CD4-positive, alpha-beta memory T cell (primary cell): ENCODE results near the gene GLIS1. TPM values are rescaled to one million over a fixed set of nuclear protein-coding genes. Genes with fewer than 3 reads are reported as not detected.

ENCODE experiments used
- CTCF ChIA-PET: fragments of 350-600 bp; sonication (Branson Sonifier 250); formaldehyde crosslinking; loops from one replicate; lab custom pipeline; 2021; ENCODE audit warnings: inconsistent platforms; ENCODE audit not compliant: partially characterized antibody; lab: Charles Lee
- POLR2A ChIA-PET: fragments of 350-600 bp; sonication (Branson Sonifier 250); formaldehyde crosslinking; loops from one replicate; lab custom pipeline; 2021; ENCODE audit not compliant: partially characterized antibody; lab: Charles Lee
- DNase-seq, 5 donors: peaks; one replicate each; pipeline versions ENCODE4 v3.0.0 to v3.0.0-alpha.2; 2020 to 2022; ENCODE audit warnings: mixed read lengths in 1 of 5
- H3K27ac ChIP-seq: one replicate; pipeline ENCODE4 v1.7.0; 2013; ENCODE audit warnings: low read depth, low read length
- H3K27me3 ChIP-seq: 2 replicates; pipeline ENCODE4 v1.7.0; 2013; ENCODE audit warnings: mild to moderate bottlenecking, low read length, moderate library complexity; ENCODE audit not compliant: insufficient read depth
- H3K36me3 ChIP-seq: 2 replicates; pipeline ENCODE4 v1.7.0; 2013; ENCODE audit warnings: mild to moderate bottlenecking, low read length, moderate library complexity; ENCODE audit not compliant: insufficient read depth
- H3K4me1 ChIP-seq: 2 replicates; pipeline ENCODE4 v1.7.0; 2013; ENCODE audit warnings: mild to moderate bottlenecking, low read length, moderate library complexity; ENCODE audit not compliant: insufficient read depth
- H3K4me3 ChIP-seq, 2 donors: one replicate each; pipeline ENCODE4 v1.7.0; 2013; ENCODE audit warnings: low read length in 2 of 2, mild to moderate bottlenecking in 1 of 2
- H3K9me3 ChIP-seq, 2 donors: one replicate each; pipeline ENCODE4 v1.7.0; 2013; ENCODE audit warnings: low read length in 2 of 2, control low read depth in 1 of 2; ENCODE audit not compliant: control insufficient read depth in 1 of 2
- H3K27ac Mint-ChIP-seq, 7 donors: one replicate each; pipeline ENCODE4 v1.8.0; 2020 to 2021; ENCODE audit warnings: mixed read lengths in 7 of 7, mild to moderate bottlenecking in 6 of 7, inconsistent platforms in 3 of 7, moderate library complexity in 3 of 7
- H3K27me3 Mint-ChIP-seq, 2 donors: one replicate each; pipeline ENCODE4 v1.8.0; 2020 to 2021; ENCODE audit warnings: mixed read lengths in 2 of 2
- H3K36me3 Mint-ChIP-seq, 2 donors: one replicate each; pipeline ENCODE4 v1.8.0; 2020 to 2021; ENCODE audit warnings: mixed read lengths in 2 of 2, inconsistent platforms in 1 of 2, mild to moderate bottlenecking in 1 of 2
- H3K4me1 Mint-ChIP-seq, 4 donors: one replicate each; pipeline ENCODE4 v1.8.0; 2020 to 2021; ENCODE audit warnings: mixed read lengths in 4 of 4, mild to moderate bottlenecking in 1 of 4
- H3K4me3 Mint-ChIP-seq, 8 donors: one replicate each; pipeline ENCODE4 v1.8.0; 2020 to 2021; ENCODE audit warnings: mixed read lengths in 8 of 8, mild to moderate bottlenecking in 7 of 8, moderate library complexity in 6 of 8, inconsistent platforms in 3 of 8
- H3K9me3 Mint-ChIP-seq, 8 donors: one replicate each; pipeline ENCODE4 v1.8.0; 2020 to 2021; ENCODE audit warnings: mixed read lengths in 8 of 8, mild to moderate bottlenecking in 5 of 8, inconsistent platforms in 3 of 8, moderate library complexity in 1 of 8
- intact Hi-C: fragments of 100-400 bp; cut with micrococcal nuclease; formaldehyde crosslinking; loops from one replicate; pipeline ENCODE4 v1.15.1; 2023
- polyA plus RNA-seq, 2 donors: library from polyadenylated mRNA; unstranded; fragments of 300-500 nt; fragmentation: Illumina TruSeq; gene quantifications; one replicate each; pipeline ENCODE4 v1.2.3, GENCODE V29; 2021
- total RNA-seq, 2 experiments: library from RNA; stranded (reverse); gene quantifications; one replicate each; pipeline ENCODE4 v1.2.3, GENCODE V29; 2021

Gene GLIS1
- total and polyA plus RNA-seq, 4 experiments from 2014 or later = not detected

DNA sequence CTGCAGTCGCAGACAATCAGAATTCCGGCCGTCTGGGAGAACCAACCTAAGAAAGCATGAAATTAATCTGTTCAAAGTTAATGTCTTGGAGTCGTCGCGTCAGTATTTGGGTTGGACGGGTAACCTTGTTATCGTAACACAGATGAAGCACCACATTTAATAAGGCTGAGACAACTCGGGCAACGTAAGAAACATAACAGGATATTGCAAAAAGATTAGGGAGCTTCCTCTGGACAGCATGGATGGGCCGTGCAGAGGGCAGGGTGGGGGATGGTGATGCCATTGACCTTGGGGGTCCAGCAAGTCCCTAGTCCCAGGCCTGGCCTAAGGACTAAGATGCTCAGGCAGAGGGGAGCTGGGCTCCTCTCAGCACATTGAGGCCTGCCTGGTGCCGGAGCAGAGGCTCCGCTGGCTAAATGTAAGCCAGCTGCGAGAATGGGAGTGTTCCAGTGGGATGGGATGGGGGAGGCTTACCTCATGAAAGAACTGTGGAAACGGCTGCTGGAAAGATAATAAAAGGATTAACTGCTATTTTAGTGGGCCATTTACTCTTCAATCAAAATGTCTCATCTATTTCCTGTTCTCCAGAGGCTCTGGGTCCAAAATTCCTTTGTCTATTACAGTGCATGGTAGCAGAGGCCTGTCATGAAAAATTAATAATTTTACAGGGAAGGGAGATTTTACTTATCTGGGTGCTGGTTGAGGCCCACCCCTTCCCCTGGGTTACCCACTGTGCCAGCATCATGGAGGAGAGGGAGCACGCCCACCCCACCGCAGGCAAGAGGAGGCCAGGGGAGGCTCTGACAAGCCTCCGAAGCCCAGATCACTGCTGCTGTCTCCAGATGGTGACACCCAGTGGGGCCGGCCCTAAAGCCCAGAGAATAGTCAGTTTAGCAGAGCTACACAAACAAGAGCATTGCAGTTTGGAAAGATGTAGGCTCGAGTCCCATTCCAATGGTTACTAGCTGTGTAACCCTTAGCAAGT, 148.1 kb downstream of the GLIS1 start:
- Mint-ChIP-seq H3K27me3 (no peaks in the 10 kb centered on the region), H3K4me1 (peaks cover 0 to 4% (median 0%) of the 10 kb centered on the region in 4 donors), H3K27ac (no peak overlapping the region), H3K4me3 (no peak overlapping the region), H3K36me3 (no peaks in the 10 kb centered on the region), H3K9me3 (no peaks in the 10 kb centered on the region)
- H3K36me3 ChIP-seq = no peaks in the 10 kb centered on the region
- H3K4me3 ChIP-seq = no peak overlapping the region
- DNase-seq = no peak
- POLR2A ChIA-PET = no interaction called here
- H3K9me3 ChIP-seq = no peaks in the 10 kb centered on the region
- intact Hi-C loops = no loop called here
- CTCF ChIA-PET = no interaction called here
- no peaks in the 10 kb centered on the region for H3K27me3 ChIP-seq
- H3K4me1 ChIP-seq = no peaks in the 10 kb centered on the region
- H3K27ac ChIP-seq = no peak overlapping the region

DNA sequence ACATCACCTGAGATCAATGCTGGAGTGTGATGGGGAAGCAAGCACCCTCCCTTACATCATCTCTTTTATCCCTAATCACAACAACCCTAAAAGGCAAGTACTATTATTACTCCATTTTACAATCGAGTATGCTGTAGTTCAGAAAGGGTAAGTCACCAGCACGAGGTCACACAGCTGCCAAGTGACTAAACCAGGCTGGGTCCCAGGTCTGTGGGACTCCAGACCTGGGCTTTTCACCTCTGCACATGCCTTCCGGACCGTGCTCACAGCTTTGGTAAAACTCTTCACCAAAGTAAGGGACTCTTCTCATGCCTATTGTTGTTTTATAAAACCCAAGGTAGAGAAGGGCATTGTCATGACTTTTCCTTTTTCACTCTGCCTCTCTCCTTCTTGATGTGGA, 148.9 kb downstream of the GLIS1 start:
- CTCF ChIA-PET = no interaction called here
- DNase-seq = no peak
- Histone ChIP-seq H3K27ac (no peak overlapping the region), H3K27me3 (no peaks in the 10 kb centered on the region), H3K36me3 (no peaks in the 10 kb centered on the region), H3K4me3 (no peak overlapping the region), H3K9me3 (no peaks in the 10 kb centered on the region), H3K4me1 (peaks cover 6% of the 10 kb centered on the region)
- intact Hi-C loops = no loop called here
- H3K4me3 Mint-ChIP-seq = no peak overlapping the region
- no peaks in the 10 kb centered on the region for H3K27me3 Mint-ChIP-seq
- peaks cover 2 to 9% (median 4%) of the 10 kb centered on the region in 4 donors for H3K4me1 Mint-ChIP-seq
- POLR2A ChIA-PET = no interaction called here
- H3K36me3 Mint-ChIP-seq = no peaks in the 10 kb centered on the region
- peak overlapping the region in 1 of 7 donors; percentile 54 for H3K27ac Mint-ChIP-seq
- no peaks in the 10 kb centered on the region for H3K9me3 Mint-ChIP-seq

DNA sequence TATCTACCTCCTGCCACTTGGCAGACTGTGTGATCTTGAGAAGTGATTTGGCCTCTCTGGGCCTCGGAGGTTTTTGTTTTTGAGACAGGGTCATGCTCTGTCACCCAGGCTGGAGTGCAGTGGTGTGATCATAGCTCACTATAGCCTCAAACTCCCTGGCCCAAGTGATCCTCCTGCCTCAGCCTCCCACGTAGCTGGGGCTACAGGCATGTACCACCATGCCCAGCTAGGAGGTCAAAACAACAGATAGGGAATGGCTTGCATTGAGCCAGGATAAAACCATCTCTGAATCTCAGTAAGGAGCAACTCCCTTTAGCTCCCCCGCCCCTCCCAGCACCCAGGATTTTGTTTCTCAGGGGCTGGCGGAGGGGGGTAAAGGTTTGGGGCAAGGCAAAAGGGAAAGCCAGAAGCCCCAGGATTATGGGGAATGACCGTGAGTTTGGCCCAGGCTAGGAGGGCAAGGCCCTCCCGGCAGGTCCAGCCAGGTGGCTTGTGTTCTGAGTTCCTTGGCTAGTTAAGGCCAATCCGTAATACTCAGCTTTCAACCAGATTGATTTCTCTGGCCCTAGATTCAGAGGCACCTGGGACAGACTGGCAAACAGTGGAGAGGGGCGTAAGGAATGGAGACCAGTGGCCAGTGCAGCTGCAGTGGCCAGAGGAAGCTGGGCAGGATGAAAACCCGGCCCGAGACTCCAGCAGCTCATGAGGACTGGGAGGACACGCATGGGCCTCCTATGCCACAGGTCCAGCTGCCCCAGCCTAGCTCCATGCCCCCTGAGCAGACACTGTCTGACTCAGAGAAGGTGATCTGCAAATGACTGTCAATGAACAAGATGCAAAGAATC, 149.7 kb downstream of the GLIS1 start:
- intact Hi-C loops = no loop called here
- H3K27ac ChIP-seq = no peak overlapping the region
- H3K27me3 ChIP-seq = no peaks in the 10 kb centered on the region
- no peaks in the 10 kb centered on the region for H3K9me3 Mint-ChIP-seq
- no peaks in the 10 kb centered on the region for H3K9me3 ChIP-seq
- peaks cover 4 to 17% (median 11%) of the 10 kb centered on the region in 4 donors for H3K4me1 Mint-ChIP-seq
- H3K4me1 ChIP-seq = peaks cover 14% of the 10 kb centered on the region
- no peak overlapping the region for H3K4me3 ChIP-seq
- ChIA-PET POLR2A (no interaction called here), CTCF (no interaction called here)
- H3K36me3 Mint-ChIP-seq = no peaks in the 10 kb centered on the region
- no peaks in the 10 kb centered on the region for H3K36me3 ChIP-seq
- no peaks in the 10 kb centered on the region for H3K27me3 Mint-ChIP-seq
- no peak for DNase-seq
- H3K4me3 Mint-ChIP-seq = no peak overlapping the region
- H3K27ac Mint-ChIP-seq = no peak overlapping the region

DNA sequence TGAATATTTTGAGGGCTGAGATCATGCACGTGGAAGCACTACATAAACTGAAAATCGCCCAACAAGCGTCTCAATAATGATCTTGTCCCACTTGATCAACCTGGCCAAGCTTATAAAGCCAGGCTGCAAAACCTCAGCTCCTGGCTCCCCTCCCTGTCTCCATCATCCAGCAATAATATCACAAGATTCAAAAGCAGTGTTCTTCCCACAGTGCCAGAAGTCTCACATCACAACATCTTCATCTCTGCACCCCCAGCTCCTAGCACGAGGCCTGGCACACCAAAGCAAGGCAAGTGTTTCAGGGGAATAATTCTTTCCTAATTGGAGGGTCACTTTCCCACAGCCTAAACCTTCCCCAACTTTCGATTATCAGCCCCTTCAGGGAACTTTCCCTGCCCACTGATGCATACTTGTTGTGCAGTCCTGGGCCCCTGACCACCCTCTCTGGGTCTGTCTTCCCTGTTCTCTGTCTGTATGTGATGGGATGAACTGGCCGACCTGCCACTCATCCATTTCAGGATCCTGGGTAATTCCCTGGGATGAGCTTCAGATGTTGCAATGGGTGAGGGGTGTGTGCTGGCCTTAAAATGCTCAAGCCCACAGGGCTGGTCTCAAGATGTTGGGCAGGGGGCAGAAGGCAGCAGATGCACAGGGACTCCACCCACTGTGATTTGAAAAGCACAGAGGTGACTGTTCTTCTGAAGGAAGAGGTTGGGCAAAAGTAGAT, 150.7 kb downstream of the GLIS1 start:
- Histone ChIP-seq H3K27ac (no peak overlapping the region), H3K4me1 (peaks cover 14% of the 10 kb centered on the region), H3K4me3 (no peak overlapping the region), H3K9me3 (no peaks in the 10 kb centered on the region), H3K27me3 (no peaks in the 10 kb centered on the region), H3K36me3 (no peaks in the 10 kb centered on the region)
- Mint-ChIP-seq H3K27me3 (no peaks in the 10 kb centered on the region), H3K9me3 (no peaks in the 10 kb centered on the region), H3K27ac (peak overlapping the region in 2 of 7 donors; percentile 3 to 53), H3K4me1 (peaks cover 4 to 20% (median 12%) of the 10 kb centered on the region in 4 donors), H3K36me3 (no peaks in the 10 kb centered on the region), H3K4me3 (no peak overlapping the region)
- CTCF ChIA-PET = no interaction called here
- no peak for DNase-seq
- POLR2A ChIA-PET = no interaction called here
- intact Hi-C loops = no loop called here

DNA sequence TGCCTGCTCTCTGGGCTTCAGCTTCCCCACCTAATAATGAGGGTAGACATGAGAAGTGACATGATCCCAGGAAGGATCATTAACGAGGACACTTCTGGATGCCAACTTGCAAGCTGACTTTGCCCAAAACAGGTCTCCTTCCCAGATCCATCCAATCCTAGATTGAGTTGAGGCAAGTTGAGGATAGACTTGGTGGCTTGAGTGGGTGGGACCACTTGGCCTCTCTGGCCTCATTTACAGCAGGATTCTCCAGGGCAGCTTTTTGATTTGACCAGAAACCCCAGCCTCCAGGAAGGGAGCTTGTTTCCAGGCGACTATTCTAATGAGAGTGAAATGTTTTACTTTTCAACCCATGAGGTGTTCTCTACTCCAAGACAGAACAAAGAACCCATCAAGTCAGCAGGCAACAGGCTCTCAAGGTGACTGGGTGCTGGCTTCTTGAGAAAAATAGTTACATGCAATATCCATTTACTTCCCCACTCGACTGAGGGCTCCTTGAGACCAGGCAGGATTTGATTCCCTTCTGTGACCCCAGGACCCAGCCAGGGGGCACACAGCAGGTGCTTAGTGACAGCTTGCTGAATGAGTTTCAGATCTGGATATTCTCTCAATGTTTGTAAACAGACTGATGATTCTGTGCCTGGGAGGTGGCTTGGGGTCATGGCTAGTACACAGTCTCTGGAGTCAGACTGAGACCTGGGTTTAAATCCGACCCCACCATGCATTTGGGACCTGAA, 151.5 kb downstream of the GLIS1 start:
- Histone ChIP-seq H3K4me1 (peaks cover 21% of the 10 kb centered on the region), H3K36me3 (no peaks in the 10 kb centered on the region), H3K27ac (no peak overlapping the region), H3K9me3 (no peaks in the 10 kb centered on the region), H3K4me3 (no peak overlapping the region), H3K27me3 (no peaks in the 10 kb centered on the region)
- intact Hi-C loops = no loop called here
- Mint-ChIP-seq H3K4me3 (no peak overlapping the region), H3K27ac (no peak overlapping the region), H3K9me3 (no peaks in the 10 kb centered on the region), H3K27me3 (no peaks in the 10 kb centered on the region), H3K36me3 (no peaks in the 10 kb centered on the region), H3K4me1 (peaks cover 4 to 20% (median 12%) of the 10 kb centered on the region in 4 donors)
- ChIA-PET CTCF (no interaction called here), POLR2A (no interaction called here)
- no peak for DNase-seq

DNA sequence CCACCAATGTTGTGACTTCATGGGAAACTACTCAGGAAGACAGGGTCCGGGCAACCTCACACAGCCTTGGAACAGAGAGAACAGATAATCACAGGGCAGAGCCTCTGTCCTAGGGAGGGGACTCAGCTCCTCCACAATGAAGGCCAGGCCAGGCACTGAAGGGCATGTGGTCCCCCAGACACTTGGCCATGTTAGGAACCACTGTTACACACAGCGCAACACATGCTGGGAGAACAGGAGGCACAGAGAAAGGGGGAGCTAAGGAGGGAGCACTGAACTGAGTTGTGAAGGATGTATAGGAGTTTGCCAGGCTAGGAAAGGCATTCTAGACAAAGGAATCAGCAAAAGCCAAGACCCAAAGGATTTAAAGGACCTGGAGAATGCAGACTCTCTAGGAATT, 152.2 kb downstream of the GLIS1 start:
- ChIA-PET CTCF (no interaction called here), POLR2A (no interaction called here)
- H3K4me1 ChIP-seq = peaks cover 21% of the 10 kb centered on the region
- no peak overlapping the region for H3K4me3 ChIP-seq
- intact Hi-C loops = no loop called here
- Mint-ChIP-seq H3K4me3 (no peak overlapping the region), H3K27ac (peak overlapping the region in 1 of 7 donors; percentile 32), H3K4me1 (peaks cover 4 to 20% (median 12%) of the 10 kb centered on the region in 4 donors), H3K9me3 (no peaks in the 10 kb centered on the region), H3K36me3 (no peaks in the 10 kb centered on the region), H3K27me3 (no peaks in the 10 kb centered on the region)
- no peaks in the 10 kb centered on the region for H3K9me3 ChIP-seq
- H3K36me3 ChIP-seq = no peaks in the 10 kb centered on the region
- no peak overlapping the region for H3K27ac ChIP-seq
- DNase-seq = no peak
- no peaks in the 10 kb centered on the region for H3K27me3 ChIP-seq
